IMR-90 (cell line): ENCODE measurements around the gene ZSCAN10. TPM values are rescaled to one million over a fixed set of nuclear protein-coding genes. Genes with fewer than 3 reads are reported as not detected.

Experiments
- ATAC-seq: fragments of 200-7000 bp; cut with Tn5 transposase; 2 replicates; pipeline ENCODE4 v1.9.1; 2020; ENCODE audit warnings: low read depth, mild to moderate bottlenecking, moderate library complexity
- BruUV-seq: library from RNA; stranded (reverse); fragments of 400-500 nt; replicated peaks from 2 replicates; lab custom pipeline; 2021; lab: Mats Ljungman, UMichigan
- CTCF ChIA-PET: fragments of 300-600 bp; formaldehyde crosslinking; extraction: SDS; loops from one replicate; lab custom pipeline; 2021; ENCODE audit warnings: antibody characterized with exemption; lab: Yijun Ruan, JAX
- POLR2A ChIA-PET: fragments of 300-600 bp; sonication (Branson Sonifier 250); formaldehyde crosslinking; loops from one replicate; lab custom pipeline; 2022; ENCODE audit warnings: antibody characterized with exemption; ENCODE audit not compliant: unreplicated experiment; lab: Charles Lee
- DNase-seq: peaks from one replicate; pipeline ENCODE4 v3.0.0; 2013
- H2AFZ ChIP-seq: replicated peaks from 2 replicates; pipeline ENCODE3; 2013; ENCODE audit warnings: low read length, mild to moderate bottlenecking; ENCODE audit not compliant: poor library complexity
- H2AK5ac ChIP-seq: 2 replicates; pipeline ENCODE4 v1.6.1; 2013; ENCODE audit warnings: low read depth, low read length, inconsistent platforms
- H2AK9ac ChIP-seq: replicated peaks from 2 replicates; pipeline ENCODE3; 2013; ENCODE audit warnings: mild to moderate bottlenecking, low read depth, low read length, moderate library complexity; ENCODE audit not compliant: poor library complexity
- H2BK120ac ChIP-seq: 2 replicates; pipeline ENCODE4 v1.6.1; 2013; ENCODE audit warnings: low read depth, low read length, inconsistent platforms
- H2BK15ac ChIP-seq: 3 replicates; pipeline ENCODE4 v1.6.1; 2013; ENCODE audit warnings: low read depth, low read length, inconsistent platforms
- H2BK20ac ChIP-seq: 2 replicates; pipeline ENCODE4 v1.6.1; 2013; ENCODE audit warnings: low read depth, mild to moderate bottlenecking, inconsistent platforms, low read length, moderate library complexity
- H2BK5ac ChIP-seq: 2 replicates; pipeline ENCODE4 v1.6.1; 2013; ENCODE audit warnings: mild to moderate bottlenecking, low read depth, low read length, inconsistent platforms; ENCODE audit not compliant: poor library complexity, severe bottlenecking
- H3K14ac ChIP-seq: replicated peaks from 2 replicates; pipeline ENCODE4 v1.6.1; 2013; ENCODE audit warnings: low read depth, low read length, inconsistent platforms
- H3K18ac ChIP-seq: 2 replicates; pipeline ENCODE4 v1.6.1; 2013; ENCODE audit warnings: low read depth, low read length, control low read depth
- H3K23ac ChIP-seq: 2 replicates; pipeline ENCODE4 v1.6.1; 2013; ENCODE audit warnings: low read depth, low read length, inconsistent platforms
- H3K27ac ChIP-seq: 2 replicates; pipeline ENCODE4 v1.5.1; 2013; ENCODE audit warnings: mild to moderate bottlenecking, control low read depth, low read length; ENCODE audit not compliant: insufficient read depth
- H3K27me3 ChIP-seq: 2 replicates; pipeline ENCODE4 v1.6.1; 2013; ENCODE audit warnings: low read length; ENCODE audit not compliant: control insufficient read depth, insufficient read depth
- H3K36me3 ChIP-seq: 2 replicates; pipeline ENCODE4 v1.6.1; 2013; ENCODE audit warnings: low read length, mixed read lengths; ENCODE audit not compliant: control insufficient read depth, insufficient read depth
- H3K4ac ChIP-seq: 2 replicates; pipeline ENCODE4 v1.6.1; 2013; ENCODE audit warnings: low read depth, low read length, inconsistent platforms
- H3K4me1 ChIP-seq: 2 replicates; pipeline ENCODE4 v1.6.1; 2013; ENCODE audit warnings: low read length, mixed read lengths; ENCODE audit not compliant: control insufficient read depth, insufficient read depth
- H3K4me2 ChIP-seq: 2 replicates; pipeline ENCODE4 v1.6.1; 2013; ENCODE audit warnings: low read depth, mild to moderate bottlenecking, control low read depth, low read length, moderate library complexity
- H3K4me3 ChIP-seq: 2 replicates; pipeline ENCODE4 v1.5.1; 2013; ENCODE audit warnings: low read depth, mild to moderate bottlenecking, control low read depth, low read length, moderate library complexity; ENCODE audit not compliant: insufficient read depth
- H3K56ac ChIP-seq: 2 replicates; pipeline ENCODE4 v1.6.1; 2013; ENCODE audit warnings: low read length, inconsistent platforms; ENCODE audit not compliant: insufficient read depth; ENCODE audit errors: extremely low read depth
- H3K79me1 ChIP-seq, 2 experiments: 2 replicates each; pipeline ENCODE4 v1.6.1; 2013; ENCODE audit warnings: low read length in 2 of 2, inconsistent platforms in 1 of 2, low read depth in 1 of 2
- H3K9ac ChIP-seq: 2 replicates; pipeline ENCODE4 v1.6.1; 2013; ENCODE audit warnings: low read depth, low read length, control low read depth
- H3K9me1 ChIP-seq: 2 replicates; pipeline ENCODE4 v1.6.1; 2013; ENCODE audit warnings: low read length, inconsistent platforms; ENCODE audit not compliant: insufficient read depth
- H3K9me3 ChIP-seq: 2 replicates; pipeline ENCODE4 v1.6.1; 2013; ENCODE audit warnings: low read length; ENCODE audit not compliant: control insufficient read depth, insufficient read depth
- H4K20me1 ChIP-seq: 2 replicates; pipeline ENCODE4 v1.6.1; 2013; ENCODE audit warnings: low read length, inconsistent platforms; ENCODE audit not compliant: insufficient read depth
- H4K5ac ChIP-seq: 2 replicates; pipeline ENCODE4 v1.6.1; 2013; ENCODE audit warnings: mild to moderate bottlenecking, low read depth, low read length, control low read depth
- H4K8ac ChIP-seq, 2 experiments: 2 replicates each; pipeline ENCODE4 v1.6.1; 2013; ENCODE audit warnings: low read depth in 2 of 2, low read length in 2 of 2, control low read depth in 1 of 2, inconsistent platforms in 1 of 2
- H4K91ac ChIP-seq: 2 replicates; pipeline ENCODE4 v1.6.1; 2013; ENCODE audit warnings: low read depth, low read length, inconsistent platforms; ENCODE audit not compliant: insufficient read depth
- POLR2A ChIP-seq: IDR thresholded peaks from 2 replicates; pipeline ENCODE4 v1.6.1; 2012; ENCODE audit warnings: mild to moderate bottlenecking, low read depth, low read length
- WGBS, 2 experiments: methylation state at CpG; one replicate each; pipeline versions ENCODE4 v1.1.5 to v1.1.7; 2013; ENCODE audit warnings: missing lambda C conversion rate in 2 of 2; ENCODE audit not compliant: insufficient read length in 1 of 2; ENCODE audit errors: extremely low coverage in 2 of 2; 5-methylcytosine and 5-hydroxymethylcytosine counted together
- dilution Hi-C: fragments of 300-500 bp; cut with HindIII; formaldehyde crosslinking; loops from one replicate; pipeline ENCODE4 v1.14.3; 2018; ENCODE audit warnings: low sequenced_read_pairs; ENCODE audit not compliant: unreplicated experiment
- in situ Hi-C: fragments of 300-500 bp; cut with MboI; formaldehyde crosslinking; loops from 3 replicates; pipeline ENCODE4 v1.14.3; 2019; ENCODE audit warnings: low sequenced_read_pairs, inconsistent platforms, mixed read lengths
- intact Hi-C: fragments of 100-400 bp; cut with micrococcal nuclease; formaldehyde crosslinking; loops from 2 replicates; pipeline ENCODE4 v1.10.0; 2022
- polyA plus RNA-seq, 3 experiments: library from polyadenylated mRNA; depleted of rRNA; stranded (reverse); fragments of >200 nt; gene quantifications; 2 replicates each; pipeline ENCODE4 v1.2.3, GENCODE V29; 2012; ENCODE audit warnings: low replicate concordance in 1 of 3
- total RNA-seq: library from RNA; depleted of rRNA; stranded (reverse); fragments of >200 nt; gene quantifications from 2 replicates; pipeline ENCODE4 v1.2.3, GENCODE V29; 2012
- TF ChIP-seq, protein P1 (sequence below): conservative IDR thresholded peaks from 2 replicates; pipeline ENCODE4 v1.5.1; 2012; ENCODE audit warnings: mild to moderate bottlenecking, low read depth, low read length, improper control_type of control experiment
- TF ChIP-seq, protein P2 (sequence below): fragments of 150-350 bp; IDR thresholded peaks from 2 replicates; pipeline ENCODE4 v1.6.1; 2017; ENCODE audit warnings: mild to moderate bottlenecking, antibody characterized with exemption, low read length, low read depth

Gene ZSCAN10
- total and polyA plus RNA-seq, 2 of the 4 experiments (the other 2 are of a cell fraction), result not detected

DNA sequence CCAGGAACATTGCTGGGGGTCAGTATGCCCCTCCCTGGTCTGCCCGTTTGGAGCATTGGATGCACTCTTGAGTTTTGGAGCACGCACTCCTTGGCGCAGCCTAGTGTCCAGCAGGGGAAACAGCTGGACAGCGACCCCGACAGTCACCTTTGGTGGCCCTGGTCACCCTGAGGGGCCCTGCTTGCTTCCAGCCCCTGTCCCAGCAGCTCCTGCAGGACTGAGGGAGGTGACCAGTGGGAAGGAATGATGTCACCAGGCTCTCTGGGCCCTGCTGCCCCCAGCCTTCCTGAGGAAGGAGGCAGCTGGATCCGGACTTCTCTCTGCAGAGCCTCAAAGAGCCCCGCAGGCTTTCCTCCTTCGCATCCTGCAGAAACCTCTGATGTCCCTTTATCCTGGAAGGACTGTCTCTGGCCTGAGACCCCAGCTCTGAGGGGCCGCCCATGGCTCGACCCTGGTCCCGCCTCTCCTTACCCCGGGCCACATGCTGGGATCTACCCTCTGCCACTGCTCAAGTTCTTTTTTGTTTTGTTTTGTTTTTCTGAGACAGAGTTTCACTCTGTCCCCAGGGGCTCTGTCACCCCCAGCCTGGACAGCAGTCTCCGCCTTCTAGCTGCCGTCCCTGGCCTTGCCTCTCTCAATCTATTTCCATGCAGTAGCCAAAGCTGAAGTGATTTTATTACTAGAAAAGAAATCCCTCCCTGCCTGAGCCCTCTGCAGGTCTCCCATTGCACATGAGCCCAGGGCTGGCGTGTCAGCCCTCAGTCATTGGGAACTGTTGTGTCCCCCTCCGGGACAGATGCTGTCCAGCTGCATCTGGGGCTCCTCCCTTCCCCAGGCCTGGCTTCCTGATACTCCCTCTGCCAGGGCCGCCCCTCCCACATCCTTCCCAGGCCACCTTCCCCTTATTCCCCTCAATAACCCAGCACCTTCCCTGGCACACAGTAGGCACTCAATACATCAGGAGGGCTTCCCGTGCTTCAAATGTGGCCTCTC lies 11.6 kb downstream of the ZSCAN10 start:
- peak overlapping the region; percentile 39 for H2AFZ ChIP-seq
- no peaks in the 10 kb centered on the region for H3K9me3 ChIP-seq
- CTCF ChIA-PET, result no interaction called here
- ATAC-seq (no peak), DNase-seq (no peak)
- H3K79me1 ChIP-seq, result no peaks in the 10 kb centered on the region
- in situ Hi-C loops (no loop called here), dilution Hi-C loops (no loop called here), intact Hi-C loops (no loop called here)
- H4K91ac ChIP-seq, result no peak overlapping the region
- WGBS, 2 experiments, result 49% methylated on average over 7 of the region's 18 CpGs; no CpG with 5 or more reads in 1 of the 2 experiments
- H4K20me1 ChIP-seq, result no peaks in the 10 kb centered on the region
- H3K4me1 ChIP-seq, result no peaks in the 10 kb centered on the region
- H3K56ac ChIP-seq, result no peak overlapping the region
- H3K4ac ChIP-seq, result no peak overlapping the region
- no peak overlapping the region for H4K8ac ChIP-seq
- POLR2A ChIA-PET, result no interaction called here
- H2AK5ac ChIP-seq, result no peak overlapping the region
- no peak overlapping the region for H3K9ac ChIP-seq
- no peak overlapping the region for H3K27ac ChIP-seq
- no peak overlapping the region for H2AK9ac ChIP-seq
- TF ChIP-seq, protein P1, sequence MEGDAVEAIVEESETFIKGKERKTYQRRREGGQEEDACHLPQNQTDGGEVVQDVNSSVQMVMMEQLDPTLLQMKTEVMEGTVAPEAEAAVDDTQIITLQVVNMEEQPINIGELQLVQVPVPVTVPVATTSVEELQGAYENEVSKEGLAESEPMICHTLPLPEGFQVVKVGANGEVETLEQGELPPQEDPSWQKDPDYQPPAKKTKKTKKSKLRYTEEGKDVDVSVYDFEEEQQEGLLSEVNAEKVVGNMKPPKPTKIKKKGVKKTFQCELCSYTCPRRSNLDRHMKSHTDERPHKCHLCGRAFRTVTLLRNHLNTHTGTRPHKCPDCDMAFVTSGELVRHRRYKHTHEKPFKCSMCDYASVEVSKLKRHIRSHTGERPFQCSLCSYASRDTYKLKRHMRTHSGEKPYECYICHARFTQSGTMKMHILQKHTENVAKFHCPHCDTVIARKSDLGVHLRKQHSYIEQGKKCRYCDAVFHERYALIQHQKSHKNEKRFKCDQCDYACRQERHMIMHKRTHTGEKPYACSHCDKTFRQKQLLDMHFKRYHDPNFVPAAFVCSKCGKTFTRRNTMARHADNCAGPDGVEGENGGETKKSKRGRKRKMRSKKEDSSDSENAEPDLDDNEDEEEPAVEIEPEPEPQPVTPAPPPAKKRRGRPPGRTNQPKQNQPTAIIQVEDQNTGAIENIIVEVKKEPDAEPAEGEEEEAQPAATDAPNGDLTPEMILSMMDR, result 0 out of 2 replicates have a peak, but pooled peaks have one; percentile 14
- TF ChIP-seq POLR2A, result no peak
- TF ChIP-seq, protein P2, sequence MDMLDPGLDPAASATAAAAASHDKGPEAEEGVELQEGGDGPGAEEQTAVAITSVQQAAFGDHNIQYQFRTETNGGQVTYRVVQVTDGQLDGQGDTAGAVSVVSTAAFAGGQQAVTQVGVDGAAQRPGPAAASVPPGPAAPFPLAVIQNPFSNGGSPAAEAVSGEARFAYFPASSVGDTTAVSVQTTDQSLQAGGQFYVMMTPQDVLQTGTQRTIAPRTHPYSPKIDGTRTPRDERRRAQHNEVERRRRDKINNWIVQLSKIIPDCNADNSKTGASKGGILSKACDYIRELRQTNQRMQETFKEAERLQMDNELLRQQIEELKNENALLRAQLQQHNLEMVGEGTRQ, result no peak
- no peak overlapping the region for H2BK5ac ChIP-seq
- BruUV-seq, result no TSS peak
- no peak overlapping the region for H3K4me3 ChIP-seq
- H3K4me2 ChIP-seq, result no peak overlapping the region
- H3K36me3 ChIP-seq, result no peaks in the 10 kb centered on the region
- H2BK15ac ChIP-seq, result no peak overlapping the region
- no peaks in the 10 kb centered on the region for H3K9me1 ChIP-seq
- no peak overlapping the region for H3K14ac ChIP-seq
- H2BK20ac ChIP-seq, result no peak overlapping the region
- H3K23ac ChIP-seq, result no peak overlapping the region
- no peak overlapping the region for H3K18ac ChIP-seq
- H2BK120ac ChIP-seq, result no peak overlapping the region
- no peak overlapping the region for H4K5ac ChIP-seq
- peaks cover 25% of the 10 kb centered on the region for H3K27me3 ChIP-seq
